Measurements from ENCODE around the gene ABCA4.

ABCA4 gene

GRCh38 chr1:94025383-94026340 lies 95.3 kb downstream of the ABCA4 start:
- DNase-seq = peak; percentile 68

DNA sequence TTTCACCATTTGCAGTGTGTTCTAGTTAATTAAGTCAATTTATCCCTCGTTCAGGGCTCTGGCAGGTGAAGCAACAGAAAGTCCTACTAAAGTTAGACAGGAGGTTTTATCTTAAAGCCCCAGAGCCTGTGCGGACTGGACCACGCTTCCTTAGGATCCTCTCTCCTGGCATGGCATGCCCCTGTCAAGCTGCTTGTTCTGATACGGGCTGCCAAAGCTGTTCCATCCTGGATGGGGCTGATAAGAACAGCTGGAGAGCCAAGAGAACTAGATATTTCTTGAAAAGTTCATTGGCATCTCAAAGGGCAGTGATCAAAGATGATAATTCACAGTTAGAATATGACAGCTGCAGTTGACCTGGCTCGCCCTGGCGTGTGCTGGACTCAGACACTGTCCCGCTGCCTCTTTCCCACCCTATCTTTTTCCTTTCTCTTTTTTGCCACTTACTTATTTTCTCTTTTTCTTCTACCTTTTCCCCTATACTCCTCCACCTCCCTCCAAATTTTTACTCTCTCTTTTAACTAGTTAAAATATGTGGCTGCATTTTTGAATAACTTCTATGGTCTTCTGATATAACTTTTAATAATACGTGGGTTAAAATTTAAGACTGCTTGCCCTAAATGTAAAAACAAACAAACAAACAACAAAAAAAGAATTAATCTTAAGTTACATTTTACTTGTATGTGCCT lies 96.7 kb downstream of the ABCA4 start:
- no peak for DNase-seq

DNA sequence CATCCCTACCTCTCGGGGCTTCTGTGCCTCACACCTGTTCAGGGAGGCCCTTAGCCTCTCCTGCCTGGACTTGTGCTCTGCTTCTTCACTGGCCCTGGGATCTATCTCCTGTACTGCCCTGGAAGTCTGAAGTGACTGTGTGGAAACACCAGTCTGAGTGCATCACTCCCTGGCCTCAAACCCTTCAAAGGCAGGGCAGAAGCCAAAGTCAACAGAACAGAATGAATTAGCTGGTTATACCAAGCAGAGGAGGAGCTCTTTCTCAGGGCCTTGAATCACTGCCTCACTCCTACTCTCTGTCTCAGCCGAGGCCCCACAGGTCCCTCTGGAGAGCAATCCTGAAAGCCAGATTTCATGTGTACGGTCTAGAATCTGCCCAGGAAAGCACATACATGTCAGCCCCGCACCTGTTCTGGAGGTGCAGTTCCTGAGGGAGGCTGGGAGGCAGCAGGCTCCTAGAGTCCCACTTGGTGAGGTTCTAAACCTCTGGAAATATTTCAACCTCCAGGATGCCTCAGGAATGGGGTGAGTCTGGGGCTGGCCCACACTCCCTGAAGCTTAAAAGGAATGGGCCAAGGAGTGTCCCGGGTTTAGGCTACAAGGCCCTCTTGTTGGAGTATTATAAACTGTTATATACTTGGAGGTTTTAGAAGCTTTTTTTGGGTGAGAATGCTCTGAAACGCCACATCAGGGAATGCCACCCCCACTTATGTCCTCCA lies 98.3 kb downstream of the ABCA4 start:
- no peak for DNase-seq

- DNase-seq = no peak
Observed at GRCh38 chr1:94020764-94021579, 100.0 kb downstream of the ABCA4 start.

DNA sequence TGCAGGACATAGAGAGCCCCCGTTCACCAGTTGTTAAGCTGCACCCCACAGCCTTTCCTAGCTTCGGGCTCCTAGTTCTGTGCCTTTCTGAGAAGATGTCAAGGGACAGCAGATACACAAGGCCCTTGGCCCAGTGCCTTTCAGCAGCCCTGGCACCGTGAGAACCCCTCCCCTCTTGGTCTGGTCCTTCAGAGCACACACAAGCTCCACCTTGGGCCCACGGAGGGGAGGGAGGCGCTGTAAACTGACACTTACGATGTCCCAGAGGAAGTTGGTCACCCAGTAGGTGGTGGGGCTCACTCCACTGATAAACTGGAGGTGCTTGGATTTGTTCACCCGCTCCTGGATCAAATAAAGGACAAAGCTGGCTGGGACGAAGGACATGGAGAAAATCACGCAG lies 101.6 kb downstream of the ABCA4 start:
- no peak for DNase-seq

DNA sequence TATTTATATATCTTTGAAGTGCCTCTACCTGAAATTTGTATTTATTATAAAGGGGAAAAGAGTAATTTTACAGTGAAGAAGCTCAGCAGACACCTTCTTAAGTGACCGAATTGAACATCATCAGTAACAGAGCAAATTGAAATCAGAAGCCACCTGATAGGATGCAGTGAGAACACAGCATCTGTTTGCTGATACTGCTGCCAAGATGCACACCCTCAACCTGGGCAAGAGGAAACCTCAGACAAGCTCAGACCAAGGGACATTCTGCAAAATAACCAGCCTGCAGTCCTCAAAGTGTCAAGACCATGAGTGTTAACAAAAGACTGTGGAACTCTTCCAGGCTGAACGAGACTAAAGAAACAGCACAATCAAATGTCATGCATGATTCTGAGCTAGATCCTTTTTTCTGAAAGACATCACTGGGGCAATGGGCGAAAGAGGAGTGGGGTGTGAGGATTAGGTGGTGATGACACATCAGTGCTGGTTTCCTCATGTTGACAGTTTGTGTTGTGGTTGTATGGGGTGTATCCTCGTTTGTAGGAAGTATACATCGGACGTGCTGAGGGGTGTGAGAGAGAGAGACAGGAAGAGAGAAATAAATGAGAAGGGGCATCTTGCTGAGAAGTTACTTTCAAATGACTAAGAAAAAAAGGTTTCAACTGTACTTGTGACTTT lies 103.7 kb downstream of the ABCA4 start:
- DNase-seq = no peak

- no peak for DNase-seq
Observed at GRCh38 chr1:94015489-94015817, 105.5 kb downstream of the ABCA4 start.

GRCh38 chr1:94014635-94015488 lies 106.1 kb downstream of the ABCA4 start:
- DNase-seq = no peak

DNA sequence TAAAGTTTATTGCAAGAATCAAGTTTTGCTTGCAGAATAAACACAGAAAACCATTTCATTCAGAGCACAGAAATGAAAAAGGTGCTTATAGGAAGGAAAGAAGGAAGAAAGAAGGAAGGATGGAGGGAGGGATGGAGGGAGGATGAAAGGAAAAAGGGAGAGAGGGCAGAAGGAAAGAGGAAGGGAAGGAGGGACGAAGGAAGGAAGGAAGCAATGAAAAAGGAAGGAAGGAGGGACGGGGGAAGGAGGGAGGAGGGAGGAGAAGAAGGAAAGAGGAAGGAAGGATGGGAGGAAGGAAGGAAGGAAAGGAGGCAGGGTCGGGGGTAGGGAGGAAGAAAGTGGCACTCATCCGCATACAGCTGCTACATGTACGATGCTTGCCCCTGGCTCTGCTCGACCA lies 106.9 kb downstream of the ABCA4 start:
- no peak for DNase-seq

GRCh38 chr1:94013367-94013878 lies 107.5 kb downstream of the ABCA4 start:
- DNase-seq = no peak

GRCh38 chr1:94012708-94013366 lies 108.1 kb downstream of the ABCA4 start:
- DNase-seq = no peak

DNA sequence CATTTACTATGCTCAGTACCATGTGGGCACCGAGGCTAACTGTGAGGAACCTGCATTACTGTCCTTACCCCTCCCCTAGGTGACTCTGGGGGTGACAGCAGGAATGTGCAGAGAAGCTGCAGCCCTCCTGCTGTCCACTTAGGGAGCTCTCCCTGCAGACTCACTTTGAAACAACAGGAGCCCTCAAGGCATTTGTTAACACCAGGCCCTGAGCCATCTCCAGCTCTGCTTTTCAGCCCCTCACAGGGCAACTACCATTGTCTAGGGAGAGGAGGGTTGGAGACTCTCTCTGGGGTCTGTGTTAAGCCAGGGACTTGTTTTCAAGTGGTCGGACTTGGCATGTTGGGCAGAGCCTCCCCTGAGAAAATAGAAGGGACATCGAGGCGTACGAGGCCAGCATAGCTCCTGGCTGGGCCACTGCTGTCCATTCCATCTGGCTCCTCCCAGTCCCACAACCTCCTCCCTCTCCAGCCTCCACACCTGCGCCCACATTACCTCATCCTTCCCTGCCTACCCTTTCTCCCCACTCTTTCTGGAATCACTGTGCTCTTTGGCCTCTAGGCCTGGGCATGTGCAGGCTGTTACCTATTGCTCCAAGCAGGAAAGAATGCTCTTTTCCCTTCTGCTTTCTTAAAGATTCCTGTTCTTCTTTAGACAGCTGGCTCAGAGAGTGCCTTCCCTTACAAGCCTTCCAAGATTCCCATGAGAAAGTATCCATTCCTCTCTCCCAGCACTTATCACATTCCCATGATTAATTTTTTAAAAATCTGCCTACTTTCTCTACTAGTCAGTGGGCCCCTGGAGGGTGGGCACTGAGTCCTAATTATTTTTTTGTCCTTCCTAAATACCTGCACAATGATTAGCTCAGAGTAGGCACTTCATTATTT lies 109.0 kb downstream of the ABCA4 start:
- DNase-seq = no peak

- no peak for DNase-seq
Observed at GRCh38 chr1:94011129-94011528, 109.8 kb downstream of the ABCA4 start.

DNA sequence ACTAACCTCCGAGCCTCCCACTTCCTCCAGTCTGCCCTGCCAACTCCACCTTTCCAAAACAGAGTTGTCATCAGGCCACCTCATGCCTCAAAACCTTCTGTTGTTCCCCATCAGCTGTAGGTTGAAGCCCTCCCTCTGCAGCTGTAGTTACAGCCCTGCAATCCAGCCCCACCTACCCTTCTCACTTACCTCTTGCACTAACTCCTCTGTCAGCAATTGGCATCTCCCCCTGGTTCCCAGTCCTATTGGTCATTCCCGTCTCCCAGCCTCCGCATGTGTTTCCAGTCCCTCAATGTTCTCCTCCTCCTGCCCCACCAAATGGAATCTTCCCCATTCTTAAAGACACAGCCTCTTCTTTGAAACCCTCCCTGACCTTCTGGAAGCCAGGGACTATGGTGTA lies 111.6 kb downstream of the ABCA4 start:
- no peak for DNase-seq

DNA sequence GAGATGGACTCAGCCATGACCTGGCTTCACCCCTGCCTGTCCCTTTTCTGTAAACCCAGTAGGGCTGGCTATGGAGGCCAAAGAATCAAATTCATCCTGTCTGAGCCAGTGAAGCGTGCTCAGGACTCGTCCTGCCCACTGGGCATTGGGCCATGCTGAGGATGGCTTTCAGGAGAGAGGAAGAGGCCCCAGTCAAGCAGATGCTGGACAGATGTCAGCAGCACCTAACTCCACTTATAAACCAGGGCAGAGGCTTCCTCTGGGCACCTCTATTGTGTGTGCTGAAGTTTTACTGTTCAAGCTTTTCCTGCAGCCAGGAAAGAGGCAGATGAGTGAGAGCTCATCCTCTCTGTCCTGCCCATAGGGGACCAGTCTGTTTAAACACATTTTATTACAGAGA lies 114.3 kb downstream of the ABCA4 start:
- DNase-seq = no peak

- DNase-seq = no peak
Observed at GRCh38 chr1:94004924-94005323, 116.0 kb downstream of the ABCA4 start.

- no peak for DNase-seq
Observed at GRCh38 chr1:94002046-94002787, 118.7 kb downstream of the ABCA4 start.

- no peak for DNase-seq
Observed at GRCh38 chr1:94001397-94002045, 119.4 kb downstream of the ABCA4 start.

Measured in NCI-H774 (cell line).